NOMO-1 treated with dmso at 0.1 percent for 144 hours (cell line): Measurements from ENCODE around the gene DBNDD1.
"Not testable (repeated sequence)": the region's sequence is repeated elsewhere in the genome, so short reads cannot be mapped to it uniquely, and the experiment has no call there.

Source experiments
- DNase-seq: peaks from one replicate; lab custom pipeline; 2025; ENCODE audit not compliant: unreplicated experiment; lab: John Stamatoyannopoulos, UW

Gene DBNDD1

GRCh38 chr16:89994389-89994720 lies 24.9 kb downstream of the DBNDD1 start:
- DNase-seq = no peak

GRCh38 chr16:89993971-89994370 lies 25.3 kb downstream of the DBNDD1 start:
- DNase-seq = no peak

DNA sequence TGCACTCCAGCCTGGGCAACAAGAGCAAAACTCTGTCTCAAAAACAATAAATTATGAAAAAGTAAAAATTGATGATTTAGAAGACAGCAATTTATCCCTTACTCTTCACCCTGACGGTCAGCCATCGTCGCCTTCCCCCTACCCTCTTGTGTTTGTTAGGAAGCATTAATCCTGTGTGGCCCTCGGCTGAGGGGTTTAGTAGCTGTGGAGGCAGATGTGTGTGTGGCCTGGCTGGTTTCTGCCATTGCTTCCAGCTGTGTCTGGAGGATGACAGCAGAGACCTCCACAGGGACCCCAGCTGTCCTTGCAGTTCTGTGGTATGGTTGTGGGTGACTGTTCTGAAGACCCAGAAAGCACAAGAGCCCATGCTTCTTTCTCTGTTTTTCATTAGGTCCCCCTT lies 25.9 kb downstream of the DBNDD1 start:
- DNase-seq = no peak

GRCh38 chr16:89990799-89991198 lies 28.5 kb downstream of the DBNDD1 start:
- DNase-seq = no peak

GRCh38 chr16:89988951-89989350 lies 30.3 kb downstream of the DBNDD1 start:
- DNase-seq = no peak

DNA sequence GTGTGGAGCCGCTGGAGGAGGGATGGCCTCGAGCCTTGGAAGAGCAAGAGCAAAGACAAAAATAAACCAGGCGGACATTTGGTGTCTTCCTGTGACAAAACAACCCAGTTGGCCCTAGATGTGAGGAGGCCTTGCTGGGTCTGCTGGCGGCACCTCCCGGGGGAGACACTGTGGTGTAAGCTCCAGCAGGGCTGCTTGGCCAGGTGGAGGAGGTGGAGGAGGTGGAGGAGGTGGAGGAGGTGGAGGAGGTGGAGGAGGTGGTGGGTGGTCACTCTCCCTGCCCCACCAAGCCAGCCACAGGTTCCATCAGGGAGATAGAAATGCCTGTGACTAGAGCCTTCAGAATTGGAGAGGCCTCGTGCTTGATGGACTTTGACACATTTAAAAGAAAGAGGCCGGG lies 32.1 kb downstream of the DBNDD1 start:
- no peak for DNase-seq

DNA sequence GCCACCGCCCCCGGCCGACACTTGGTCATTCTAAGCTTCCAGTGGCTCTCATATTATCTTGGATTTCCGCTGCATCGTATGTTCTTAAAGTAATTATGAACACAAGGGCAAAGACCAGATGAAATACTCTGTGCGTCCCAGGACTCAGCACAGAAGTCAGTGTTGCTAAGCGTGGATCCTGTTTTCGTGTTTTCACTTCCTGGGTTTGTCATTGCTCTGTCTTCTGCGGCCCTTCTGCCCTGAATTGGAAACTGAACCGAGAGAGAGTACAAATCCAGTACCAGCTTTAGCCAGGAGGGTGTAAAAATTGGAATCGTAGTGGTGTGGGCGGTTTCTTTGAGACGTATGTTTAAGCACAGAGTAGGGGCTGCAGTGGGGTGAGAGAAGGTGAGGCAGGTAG lies 32.7 kb downstream of the DBNDD1 start:
- no peak for DNase-seq

GRCh38 chr16:89985219-89985618 lies 34.0 kb downstream of the DBNDD1 start:
- DNase-seq = no peak

GRCh38 chr16:89984216-89984615 lies 35.0 kb downstream of the DBNDD1 start:
- no peak for DNase-seq

DNA sequence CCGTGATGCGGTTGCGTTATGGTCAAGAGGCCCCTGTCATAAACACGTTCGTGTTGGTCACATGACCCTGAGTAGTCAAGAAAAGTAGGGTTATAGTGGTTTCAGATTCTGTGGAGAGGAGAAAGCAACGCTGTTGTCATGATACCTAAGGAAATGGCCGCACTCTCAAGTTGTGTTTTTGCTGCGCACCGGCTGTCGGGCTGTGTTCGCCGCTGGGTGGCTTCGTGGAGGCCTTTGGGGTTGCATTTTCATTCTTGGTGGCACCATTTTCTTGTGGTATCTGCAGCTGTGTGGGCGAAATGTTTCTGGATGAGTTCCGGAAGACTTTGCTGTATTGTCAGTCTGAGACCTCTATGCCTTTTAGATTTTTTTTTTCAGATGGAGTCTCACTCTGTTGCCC lies 35.7 kb downstream of the DBNDD1 start:
- DNase-seq = no peak

DNA sequence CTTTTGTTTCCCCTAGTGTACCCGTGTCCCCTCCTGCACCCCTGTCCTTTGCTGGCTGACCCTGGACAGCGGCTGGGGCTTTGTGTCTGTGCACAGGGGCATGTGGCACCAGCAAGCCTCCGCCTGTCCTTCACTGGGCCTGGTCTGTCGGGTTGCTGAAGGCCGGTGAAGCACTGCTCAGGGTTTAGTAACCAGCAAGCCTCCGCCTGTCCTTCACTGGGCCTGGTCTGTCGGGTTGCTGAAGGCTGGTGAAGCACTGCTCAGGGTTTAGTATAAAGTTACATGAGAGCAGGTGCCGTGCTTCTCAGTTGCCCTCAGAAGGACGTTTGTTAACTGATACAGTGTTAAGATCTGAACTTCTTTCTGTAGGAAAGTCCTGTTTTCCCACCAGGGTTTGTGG lies 36.9 kb downstream of the DBNDD1 start:
- no peak for DNase-seq

DNA sequence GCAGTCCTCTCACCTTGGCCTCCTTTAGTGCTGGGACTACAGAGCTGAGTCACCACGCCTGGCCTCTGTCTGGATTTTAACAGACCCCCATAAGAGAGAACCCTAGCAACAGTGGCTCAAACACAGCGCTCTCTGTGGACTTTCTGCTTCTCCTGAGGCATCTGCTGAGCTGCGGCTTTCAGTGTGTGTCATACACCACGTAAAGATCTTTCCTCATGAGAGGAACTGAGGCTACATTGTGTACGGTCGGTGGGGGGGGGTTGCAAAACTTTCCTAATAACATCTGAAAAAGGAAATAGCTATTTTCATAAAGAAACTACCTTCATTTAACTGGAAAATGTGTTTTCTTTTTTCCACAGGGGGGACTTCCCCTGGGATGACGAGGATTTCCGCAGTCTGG lies 37.8 kb downstream of the DBNDD1 start:
- no peak for DNase-seq

- no peak for DNase-seq
Observed at GRCh38 chr16:89974870-89975269, 44.4 kb downstream of the DBNDD1 start.

- DNase-seq = no peak
Observed at GRCh38 chr16:89973654-89974335, 45.5 kb downstream of the DBNDD1 start.

GRCh38 chr16:89973235-89973634 lies 46.0 kb downstream of the DBNDD1 start:
- DNase-seq = no peak

GRCh38 chr16:89972244-89973234 lies 46.7 kb downstream of the DBNDD1 start:
- peak; percentile 80 for DNase-seq

GRCh38 chr16:89971495-89972243 lies 47.6 kb downstream of the DBNDD1 start:
- DNase-seq = no peak

- peak; percentile 68 for DNase-seq
Observed at GRCh38 chr16:89969741-89970410, 49.4 kb downstream of the DBNDD1 start.

- DNase-seq = not testable (repeated sequence)
Observed at GRCh38 chr16:89968074-89968473, 51.2 kb downstream of the DBNDD1 start.

- DNase-seq = not testable (repeated sequence)
Observed at GRCh38 chr16:89967436-89967835, 51.8 kb downstream of the DBNDD1 start.

GRCh38 chr16:89966756-89967155 lies 52.5 kb downstream of the DBNDD1 start:
- no peak for DNase-seq
